Measurements from ENCODE around the gene OBP2B.

DNA sequence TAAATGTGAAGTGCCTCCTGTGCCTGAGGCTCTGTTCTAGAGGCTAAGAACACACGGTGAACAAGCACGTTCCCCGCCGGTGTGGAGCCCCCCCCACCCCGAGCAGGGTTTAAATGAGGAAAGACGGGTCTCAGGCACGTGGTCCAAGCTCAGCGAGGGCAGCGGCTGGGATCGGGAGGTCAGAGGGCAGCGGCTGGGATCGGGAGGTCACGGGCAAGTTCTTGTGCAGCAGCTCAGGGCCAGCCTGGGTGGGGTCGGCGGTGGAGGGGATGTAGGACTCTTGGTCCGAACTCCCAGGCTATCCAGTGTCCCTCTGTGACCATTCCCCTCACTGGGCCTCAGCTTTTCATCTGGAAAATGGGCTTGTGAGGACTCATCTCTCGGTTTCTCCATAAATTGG is 42.7 kb downstream of the OBP2B start:
- TF ChIP-seq EZH2phosphoT487 (IDR thresholded peaks at IDR 0.05; ENCODE audit: insufficient read depth, low read depth), result no peak
- TF ChIP-seq EZH2 (IDR thresholded peaks at IDR 0.05; ENCODE audit: insufficient read depth, poor library complexity, severe bottlenecking), result no peak

All from GM23248 (cell line).